Measurements from ENCODE around the gene CITED1.
"Not testable (repeated sequence)": the region's sequence is repeated elsewhere in the genome, so short reads cannot be mapped to it uniquely, and the experiment has no call there.

The CITED1 gene, protein sequence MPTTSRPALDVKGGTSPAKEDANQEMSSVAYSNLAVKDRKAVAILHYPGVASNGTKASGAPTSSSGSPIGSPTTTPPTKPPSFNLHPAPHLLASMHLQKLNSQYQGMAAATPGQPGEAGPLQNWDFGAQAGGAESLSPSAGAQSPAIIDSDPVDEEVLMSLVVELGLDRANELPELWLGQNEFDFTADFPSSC

DNA sequence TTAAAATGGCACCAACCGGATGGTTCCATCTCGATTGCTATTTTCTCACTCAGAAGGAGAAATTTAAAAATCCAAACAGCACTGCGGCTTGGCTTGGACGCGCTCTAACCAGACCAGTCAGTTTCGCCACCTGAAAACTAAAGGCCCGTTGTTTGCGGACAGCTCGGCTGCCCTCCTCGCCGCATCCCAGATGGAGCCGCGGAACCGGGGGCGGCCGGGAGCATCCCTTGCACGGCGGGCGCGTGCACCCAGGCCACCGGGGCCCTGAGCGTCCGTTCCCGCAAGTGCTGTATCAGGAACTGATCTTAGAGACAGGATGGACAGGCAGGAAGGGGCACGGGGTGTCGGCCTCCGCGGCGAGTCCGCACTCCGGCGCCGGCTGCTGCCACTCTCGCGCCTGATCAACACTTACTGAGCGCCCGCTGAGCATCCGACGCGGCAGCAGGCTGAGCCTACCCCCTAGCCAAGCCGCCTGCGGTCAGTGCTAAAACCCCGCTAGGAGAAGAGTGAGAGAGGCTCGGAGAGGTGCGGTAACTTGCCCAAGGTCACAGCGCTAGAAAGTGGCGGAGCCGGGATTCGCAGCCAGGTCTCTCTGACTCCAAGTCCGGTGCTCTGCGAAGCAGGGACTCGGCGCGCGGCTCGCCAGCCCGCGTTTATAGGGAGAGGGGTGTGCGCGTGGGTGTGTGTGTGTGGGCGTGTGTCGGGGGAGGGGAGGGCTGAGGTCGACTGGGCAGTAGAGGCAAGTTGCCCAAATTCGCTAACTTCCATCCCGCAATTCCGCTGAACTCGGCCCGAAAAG is at the start of gene CITED1:
Gene CITED1, minus strand, starts transcription at position 629 of the 799 bp plus-strand sequence. CDS start 3,045 bp downstream, outside the sequence.
- no peak for DNase-seq

DNA sequence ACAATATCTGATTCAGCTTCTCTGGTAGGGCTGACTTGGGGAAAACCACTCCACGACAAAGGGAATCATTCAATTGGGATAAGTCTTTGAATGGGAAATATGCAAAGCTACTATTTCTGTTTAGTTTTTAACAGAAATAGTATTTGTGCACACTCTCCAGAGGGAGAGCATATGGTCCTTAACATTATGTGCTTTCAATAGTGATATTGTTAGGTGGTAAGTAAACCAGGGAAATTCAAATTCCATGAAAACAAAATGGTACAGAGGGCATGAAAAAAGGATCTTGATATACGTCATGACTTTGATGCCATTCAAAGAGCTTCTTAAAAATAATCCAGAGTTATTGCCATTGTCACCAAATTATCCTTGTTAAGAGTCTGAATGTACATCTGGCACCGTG is 47.1 kb upstream of the CITED1 start:
- no peak for DNase-seq

DNA sequence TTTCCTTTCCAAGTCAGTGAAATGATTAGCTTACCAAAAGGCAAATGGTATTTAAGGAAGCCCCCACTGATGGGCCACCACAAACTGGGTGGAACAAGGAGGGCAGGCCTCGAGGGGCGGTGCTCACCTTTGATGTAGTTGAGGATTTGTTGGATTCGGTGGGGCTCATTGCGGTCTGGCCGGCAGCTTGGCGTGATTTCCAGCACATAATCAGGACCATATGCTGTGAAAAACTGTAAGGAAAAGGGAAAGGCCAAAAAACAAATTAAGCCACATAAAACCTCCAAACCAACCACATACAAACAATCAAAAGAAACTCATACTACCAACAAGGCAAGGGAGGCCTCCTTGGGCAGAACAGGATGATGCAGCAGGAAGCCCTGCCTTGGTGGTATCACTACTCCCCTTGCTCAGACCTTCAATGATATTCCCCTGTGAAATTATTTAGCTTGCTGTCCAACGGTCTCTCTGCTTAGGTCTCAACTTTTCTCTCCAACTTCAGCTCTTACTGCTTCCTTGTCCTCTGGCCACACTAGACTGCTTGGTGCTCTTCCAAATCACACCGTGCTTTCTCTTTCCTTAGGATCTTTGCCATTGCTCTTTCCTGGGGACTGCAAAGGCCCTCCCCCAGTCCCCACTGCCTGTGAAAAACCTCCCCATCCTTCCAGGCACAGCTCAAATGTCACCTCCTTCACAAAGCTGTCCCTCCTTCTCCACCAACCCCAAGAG is 46.1 kb upstream of the CITED1 start:
- no peak for DNase-seq

DNA sequence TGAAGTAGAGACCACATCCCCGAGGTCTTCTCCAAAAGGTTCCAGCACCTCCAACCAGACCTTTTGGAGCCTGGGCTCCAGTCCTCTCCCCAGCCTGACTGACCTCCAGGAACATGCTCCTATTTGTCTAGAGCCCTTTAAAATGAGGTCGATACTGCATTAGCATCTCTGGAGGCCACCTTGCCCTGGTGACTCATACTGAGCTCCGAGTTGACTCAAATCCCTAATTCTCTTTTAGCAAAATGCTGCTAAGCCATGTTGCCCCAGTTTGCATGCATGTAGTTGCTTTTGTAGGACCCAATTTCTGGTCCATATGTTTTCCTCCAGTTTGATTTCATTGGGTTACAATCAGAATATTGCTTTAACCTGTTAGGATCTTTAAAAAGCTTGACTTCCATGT is 43.5 kb upstream of the CITED1 start:
- no peak for DNase-seq

DNA sequence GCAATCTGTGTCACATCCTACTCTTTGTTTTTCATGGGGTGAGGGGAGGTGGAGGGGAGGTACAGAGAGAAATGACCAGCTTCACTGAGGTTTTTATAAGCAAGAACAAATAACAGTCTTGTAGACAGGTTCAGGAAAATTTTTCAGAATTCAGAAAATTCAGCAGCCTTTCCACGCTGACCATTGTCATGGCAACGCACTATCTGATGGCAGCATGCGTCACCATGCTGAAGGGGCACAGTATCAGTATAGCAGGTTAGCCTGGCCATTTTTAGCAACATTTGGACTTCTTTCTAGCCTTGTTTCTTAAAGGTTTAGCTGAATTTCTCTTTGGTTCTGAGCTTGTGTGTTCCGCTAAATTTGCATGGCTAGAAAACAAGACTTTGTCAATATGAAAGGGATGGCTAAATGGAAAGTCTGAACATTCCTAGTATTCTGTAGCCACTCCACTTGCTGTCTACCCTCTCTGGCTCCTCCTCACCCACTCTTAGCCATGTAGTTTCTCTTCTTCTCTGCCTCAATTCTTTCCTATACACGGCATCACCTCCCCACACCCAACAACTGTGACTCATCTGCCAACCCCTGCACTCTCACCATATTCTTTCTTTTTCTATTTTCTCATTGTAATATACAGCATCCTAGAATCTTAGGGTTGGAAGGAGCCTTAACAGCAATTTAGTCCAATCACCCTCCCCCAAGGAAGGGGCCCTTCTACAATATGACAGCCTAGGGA is 42.7 kb upstream of the CITED1 start:
- DNase-seq, result no peak

DNA sequence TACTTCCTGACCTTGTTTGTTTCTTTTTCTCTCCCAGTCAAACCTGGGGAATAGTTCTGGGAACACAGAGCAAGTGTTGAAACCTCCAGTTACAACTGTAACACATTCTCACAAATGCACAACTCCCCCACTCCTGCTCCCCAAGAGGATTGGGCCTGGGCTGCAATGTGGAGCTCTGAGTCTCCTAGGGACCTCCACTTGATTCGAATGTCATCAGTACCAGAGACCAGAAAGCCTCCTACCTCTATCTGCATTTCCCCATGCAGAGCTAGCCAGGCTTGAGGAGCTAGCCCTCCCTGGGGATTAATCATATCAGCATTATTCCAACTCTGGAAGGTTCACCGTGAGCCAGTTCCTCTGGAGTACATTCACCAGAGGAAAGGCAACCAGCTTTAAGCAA is 41.7 kb upstream of the CITED1 start:
- DNase-seq, result no peak

DNA sequence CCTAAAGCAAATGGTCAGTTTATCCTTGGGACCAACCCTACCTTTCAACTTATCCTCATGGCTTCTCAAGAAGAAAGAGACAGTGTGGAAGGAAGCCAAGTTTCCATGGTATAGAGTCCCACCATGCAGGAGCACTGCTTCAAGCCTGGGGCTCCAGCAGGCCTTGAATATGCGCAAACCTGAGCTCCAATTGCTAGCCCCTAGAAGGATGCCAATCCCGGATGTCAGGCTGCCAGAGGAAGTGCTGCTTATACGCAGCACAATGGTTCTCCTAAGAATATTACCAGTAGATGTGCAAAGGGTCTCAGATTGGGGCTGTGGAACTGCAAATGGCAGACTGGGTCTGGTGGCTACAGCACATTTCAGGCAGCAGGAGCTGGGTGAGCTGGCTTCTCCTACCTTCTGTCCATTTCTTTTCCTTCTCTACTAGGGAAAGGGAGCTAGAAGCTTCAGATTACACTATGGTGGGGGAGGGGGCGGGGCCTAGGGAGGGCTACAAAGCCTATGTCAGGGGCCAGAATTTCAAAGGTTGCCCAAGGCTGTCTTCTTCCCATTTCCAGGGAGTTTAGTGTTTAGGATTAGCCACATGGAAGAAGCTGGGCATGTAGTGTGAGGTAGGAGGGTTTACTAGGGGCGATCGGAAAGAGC is 40.7 kb upstream of the CITED1 start:
- no peak for DNase-seq

DNA sequence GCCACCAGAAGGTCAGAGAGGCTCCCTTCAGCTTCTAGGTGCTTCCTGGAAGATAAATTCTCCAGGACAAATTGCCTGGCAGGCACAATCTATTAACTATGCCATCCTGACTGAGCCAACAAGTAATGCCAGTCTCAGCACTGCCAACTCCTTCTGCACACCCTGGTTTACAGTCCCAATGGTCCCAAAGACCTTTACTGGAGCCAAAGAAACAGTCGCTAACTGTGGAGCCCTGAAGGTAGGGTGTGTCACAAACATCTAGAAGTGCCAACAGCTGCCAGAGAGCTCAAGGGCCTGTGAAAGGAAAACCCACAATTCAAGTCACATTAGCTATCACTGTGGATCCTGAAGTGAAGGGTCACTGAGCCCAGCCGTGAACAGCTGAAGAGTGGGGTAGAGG is 34.9 kb upstream of the CITED1 start:
- DNase-seq, result no peak

DNA sequence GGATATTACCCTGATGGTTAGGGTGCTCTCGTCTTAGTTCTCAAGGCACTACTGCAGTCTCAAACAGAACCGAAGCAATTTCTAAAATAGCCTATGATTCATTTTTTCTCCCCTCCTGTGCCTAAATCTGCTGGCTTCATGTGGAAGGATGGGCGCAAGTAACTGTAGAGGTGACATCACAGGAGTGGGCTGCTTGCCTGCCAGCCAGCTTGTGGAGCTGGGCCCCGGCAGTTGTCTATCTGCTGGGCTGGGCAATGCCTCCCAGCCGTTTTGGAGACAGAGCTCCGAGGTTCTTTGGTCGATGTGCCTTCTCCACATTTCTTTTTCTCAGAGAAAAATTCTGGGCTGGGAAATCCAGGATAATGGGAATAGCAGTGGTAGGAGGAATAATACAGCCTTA is 34.3 kb upstream of the CITED1 start:
- no peak for DNase-seq

DNA sequence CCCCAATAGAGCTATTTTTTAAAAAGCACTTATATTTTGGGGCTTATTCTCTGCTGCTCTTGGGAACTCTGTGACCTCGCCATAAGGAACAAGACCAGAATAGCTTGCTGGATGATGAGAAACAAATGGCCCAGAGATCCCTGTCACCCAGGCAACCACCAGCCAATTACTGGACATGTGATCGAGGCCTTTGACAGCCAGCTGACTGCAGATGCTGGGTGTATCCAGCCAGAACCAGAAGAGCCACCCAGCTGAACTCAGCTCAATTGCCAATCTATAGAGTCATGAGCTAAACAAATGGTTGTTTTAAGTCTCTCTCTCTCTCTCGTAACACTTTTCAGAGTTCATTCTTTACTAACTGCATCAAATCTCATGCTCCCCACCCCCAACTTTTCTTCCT is 24.4 kb upstream of the CITED1 start:
- no peak for DNase-seq

DNA sequence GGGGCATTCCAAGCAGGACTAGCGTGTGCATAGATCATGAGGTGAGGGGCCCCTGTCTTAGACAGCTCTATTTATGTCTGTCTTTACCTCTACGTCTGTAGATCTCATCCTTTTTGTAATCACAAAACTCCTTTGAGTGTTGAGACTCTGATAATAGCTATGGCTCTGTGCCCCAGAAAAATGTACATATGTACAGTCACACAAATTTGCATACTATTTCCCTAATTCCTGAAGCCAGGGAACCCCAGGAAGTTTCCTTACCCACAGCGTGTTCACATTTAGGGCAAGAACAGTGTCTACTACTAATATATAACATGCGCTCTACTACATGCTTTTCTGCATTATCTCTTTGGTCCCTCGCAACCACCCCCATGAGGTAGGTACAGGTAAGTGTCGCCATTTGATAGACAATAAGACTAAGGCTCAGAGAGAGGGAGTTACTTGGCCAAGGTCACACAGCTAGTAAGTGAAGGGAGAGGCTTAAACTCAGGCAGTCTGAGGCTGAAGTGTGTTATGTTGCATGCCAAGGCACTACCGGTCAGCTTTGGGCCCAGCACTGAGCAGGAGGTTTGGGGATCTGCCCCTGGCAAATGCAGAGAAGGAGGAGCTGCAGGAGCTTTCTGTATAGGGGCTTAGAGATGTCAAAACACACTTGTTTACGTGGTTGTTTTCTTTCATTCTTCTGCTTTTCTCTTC is 21.0 kb upstream of the CITED1 start:
- DNase-seq, result no peak

DNA sequence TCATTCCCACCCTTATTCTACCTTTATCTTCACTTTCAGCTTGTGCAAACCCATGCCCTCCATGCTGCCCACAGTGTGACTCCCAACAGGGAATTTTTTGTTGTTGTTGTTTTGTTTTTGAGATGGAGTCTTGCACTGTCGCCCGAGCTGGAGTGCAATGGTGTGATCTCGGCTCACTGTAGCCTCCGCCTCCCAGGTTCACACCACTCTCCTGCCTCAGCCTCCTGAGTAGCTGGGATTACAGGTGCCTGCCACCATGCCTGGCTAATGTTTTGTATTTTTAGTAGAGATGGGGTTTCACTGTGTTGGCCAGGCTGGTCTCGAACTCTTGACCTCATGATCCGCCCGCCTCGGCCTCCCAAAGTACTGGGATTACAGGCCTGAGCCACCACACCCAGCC is 13.9 kb upstream of the CITED1 start:
- DNase-seq, result not testable (repeated sequence)

DNA sequence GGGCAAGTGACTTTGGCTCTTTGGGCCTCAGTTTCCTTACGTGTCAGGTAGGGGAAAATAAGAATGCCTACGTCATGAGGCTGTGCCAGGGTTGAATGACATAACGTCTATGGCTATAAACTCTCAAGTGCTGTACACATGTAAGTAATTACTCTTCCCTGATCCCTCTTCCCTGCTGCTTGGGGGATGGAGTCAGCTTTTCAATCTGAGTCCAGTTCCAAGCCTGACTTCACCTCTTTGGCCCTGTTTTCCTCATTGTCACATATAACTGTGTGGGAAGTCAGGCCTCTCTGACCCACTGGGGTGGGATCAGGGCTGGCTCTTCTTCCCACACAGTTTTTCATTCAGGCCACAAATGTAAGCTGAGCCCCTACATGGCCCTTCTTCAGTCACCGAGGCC is 11.4 kb upstream of the CITED1 start:
- DNase-seq, result no peak

DNA sequence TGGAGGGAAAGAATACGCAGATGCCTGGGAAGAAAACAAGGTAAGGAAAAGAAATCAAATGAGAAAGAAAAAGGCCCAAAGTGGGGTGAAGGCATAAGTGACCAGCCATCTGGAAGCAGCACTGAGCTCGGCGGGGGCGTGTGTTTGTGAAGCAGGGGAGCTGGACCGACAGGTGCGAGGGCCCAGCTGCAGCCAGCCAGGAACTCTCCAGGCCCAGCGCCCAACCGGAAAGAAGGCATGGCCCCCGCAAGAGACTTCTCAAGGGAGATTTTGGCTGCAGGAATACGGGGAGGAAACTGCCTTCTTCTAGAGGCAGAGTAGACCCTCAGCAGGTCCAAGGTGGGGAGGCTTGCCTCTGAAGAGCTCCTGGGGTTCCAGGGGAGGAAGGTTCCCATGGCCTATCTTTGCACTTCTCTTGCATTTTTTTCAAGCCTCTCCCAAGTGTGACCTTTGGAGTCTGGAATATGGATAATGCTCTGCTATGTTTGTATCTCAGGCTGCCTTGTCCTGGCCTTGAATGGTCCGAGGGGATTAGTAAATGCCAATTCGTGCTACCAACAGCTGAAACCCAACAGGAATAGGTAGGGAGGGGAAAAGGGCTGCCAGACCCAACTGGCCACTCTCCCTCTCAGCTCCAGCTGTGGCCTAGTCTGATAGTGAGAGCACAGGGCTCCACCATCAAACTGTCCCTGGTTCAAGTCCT is 10.8 kb upstream of the CITED1 start:
- DNase-seq, result no peak

DNA sequence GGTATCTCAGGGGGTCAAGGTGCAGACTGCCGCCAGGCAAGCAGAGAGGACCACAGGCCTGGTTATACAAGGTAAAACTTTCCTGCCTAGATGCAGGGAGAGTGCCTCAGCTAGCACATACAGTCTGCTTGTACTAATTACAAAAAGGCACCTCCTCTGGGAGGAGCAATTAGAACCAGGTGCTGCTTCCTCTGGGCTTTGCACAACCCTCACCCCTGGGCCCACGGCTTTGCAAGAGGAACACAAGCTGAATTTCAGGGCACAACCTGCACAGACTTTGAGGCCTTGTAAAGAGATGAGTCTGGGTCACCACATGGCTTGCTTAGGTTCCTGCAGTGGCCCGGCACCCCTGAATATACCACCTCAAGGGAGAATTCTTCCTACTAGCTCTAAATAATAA is 9.2 kb upstream of the CITED1 start:
- DNase-seq, result no peak

DNA sequence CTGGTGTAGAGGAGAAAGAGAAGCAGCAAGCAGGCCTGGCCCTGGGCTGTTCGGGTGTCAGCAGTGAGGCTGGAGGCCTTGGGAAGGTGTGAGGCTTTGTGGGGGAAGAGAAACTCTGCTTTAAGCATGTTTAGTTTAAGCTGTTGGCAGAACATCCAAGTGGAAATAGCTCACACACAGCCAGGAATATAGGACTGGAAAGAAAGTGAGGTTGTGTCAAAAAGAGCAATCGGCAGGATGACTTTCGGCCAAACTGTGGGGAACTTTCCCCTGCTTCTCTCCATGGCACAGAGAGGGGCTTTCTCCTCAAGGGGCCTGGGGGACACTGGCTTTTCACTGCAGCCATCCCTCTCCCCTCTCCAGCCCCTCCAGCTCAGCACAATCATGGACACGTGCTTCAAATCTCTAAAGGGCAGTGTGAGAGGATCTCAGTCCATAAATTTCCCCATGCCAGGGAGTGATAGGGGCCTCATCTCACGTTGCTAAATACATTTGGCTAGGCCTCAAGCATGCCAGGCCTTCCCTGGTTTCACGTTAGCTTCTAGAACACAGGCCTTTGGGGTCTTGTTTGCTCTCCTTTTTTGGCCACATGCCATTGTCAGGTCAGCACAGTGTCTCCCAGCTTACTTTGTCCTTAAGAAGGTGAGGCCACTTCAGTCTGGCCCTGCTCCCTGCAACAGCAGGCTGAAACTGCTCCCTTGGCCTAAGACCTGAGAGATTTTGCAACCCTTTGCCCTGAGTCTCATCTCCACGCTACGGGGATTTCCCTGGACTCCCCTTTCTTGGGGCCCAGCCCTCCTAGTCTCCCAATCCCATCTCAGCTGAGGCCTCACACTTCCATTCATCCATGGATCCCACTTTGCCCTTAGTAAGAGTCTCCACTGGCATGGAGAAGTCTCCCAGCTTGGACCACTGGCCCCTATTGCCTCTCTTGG is 8.3 kb upstream of the CITED1 start:
- no peak for DNase-seq

DNA sequence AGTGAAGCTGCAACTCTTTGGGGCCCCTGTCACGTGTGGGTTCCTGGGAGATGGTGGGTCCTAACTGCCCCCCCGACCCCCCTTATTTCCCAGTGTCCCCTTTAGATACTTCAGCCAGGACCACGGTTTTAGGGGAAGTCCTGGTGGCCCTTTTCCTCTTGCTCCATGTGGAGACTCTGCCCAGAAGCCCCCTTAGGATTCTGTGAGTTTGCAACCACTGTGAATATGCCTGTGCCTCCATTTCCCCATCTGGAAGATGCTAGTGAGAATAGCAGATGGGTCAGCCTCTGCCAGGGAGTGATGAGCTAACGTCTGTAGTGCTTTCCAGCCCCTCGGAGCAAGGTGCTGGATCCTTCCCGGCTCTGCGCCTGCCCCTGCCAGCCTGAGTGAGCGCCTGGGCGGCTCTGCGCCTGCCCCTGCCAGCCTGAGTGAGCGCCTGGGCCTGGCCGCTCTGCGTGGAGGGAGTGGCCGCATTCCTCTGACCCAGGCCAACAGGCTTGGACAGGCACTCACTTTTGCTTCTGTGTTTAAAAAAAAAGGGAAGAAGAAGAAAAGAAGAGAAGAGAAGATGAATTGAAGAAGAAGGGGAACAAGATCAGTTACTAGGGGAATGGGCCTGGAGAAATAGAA is 6.7 kb upstream of the CITED1 start:
- no peak for DNase-seq

DNA sequence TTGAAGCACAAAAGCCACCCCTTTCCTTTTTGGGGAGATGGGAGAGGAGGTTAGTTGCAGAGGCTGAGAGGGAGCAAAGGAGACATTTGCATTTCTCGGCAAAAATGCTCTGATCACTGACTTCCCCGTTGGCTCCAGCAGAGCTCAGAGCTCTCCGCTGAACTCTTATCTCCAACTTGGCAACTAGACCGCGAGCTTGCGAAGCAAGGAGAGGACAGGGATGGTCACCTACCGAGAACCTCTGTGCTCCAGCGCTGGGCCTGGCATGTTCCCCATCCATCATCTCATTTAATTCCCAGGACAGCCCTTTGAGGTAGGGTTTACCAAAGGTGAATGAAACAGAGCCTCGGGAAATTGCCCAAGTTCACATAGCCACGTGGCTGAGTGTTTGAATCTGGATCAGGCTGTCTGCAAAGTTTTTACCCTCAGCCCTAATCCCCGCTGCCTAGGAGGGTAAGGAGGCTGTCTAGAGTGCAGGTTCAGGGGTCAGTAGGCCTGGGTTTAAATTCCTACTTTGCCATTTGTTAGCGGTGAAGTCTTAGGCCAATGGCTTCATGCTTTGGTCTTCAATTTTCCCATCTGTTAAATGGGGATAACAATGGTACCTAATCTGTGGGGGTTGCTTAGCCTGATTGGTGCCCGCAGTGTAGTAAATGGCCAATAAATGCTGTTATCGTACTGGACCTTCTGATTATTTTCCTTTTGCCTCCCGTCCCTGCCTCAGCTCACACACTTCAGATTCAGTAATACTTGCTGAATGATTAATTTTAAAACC is 3.8 kb upstream of the CITED1 start:
- no peak for DNase-seq

Measured in GOT3 (cell line).